Naive B cell (primary cell): ENCODE measurements around the gene SAMD9L. TPM values are rescaled to one million over a fixed set of nuclear protein-coding genes. Genes with fewer than 3 reads are reported as not detected.

Experiments
- ATAC-seq, 2 donors: fragments of 150-1000 bp; cut with Tn5 transposase; 2 replicates each; pipeline ENCODE4 v1.10.0; 2021; ENCODE audit warnings: low read depth in 2 of 2, mild to moderate bottlenecking in 2 of 2, moderate library complexity in 2 of 2
- DNase-seq: peaks from one replicate; pipeline ENCODE4 v3.0.0; 2022
- H3K27ac Mint-ChIP-seq, 6 donors: one replicate each; pipeline ENCODE4 v1.8.0; 2020 to 2022; ENCODE audit warnings: mild to moderate bottlenecking in 6 of 6, mixed read lengths in 6 of 6, moderate library complexity in 5 of 6, inconsistent platforms in 2 of 6
- H3K27me3 Mint-ChIP-seq, 3 donors: one replicate each; pipeline ENCODE4 v1.8.0; 2021 to 2022; ENCODE audit warnings: mixed read lengths in 3 of 3, mild to moderate bottlenecking in 1 of 3
- H3K36me3 Mint-ChIP-seq, 2 donors: one replicate each; pipeline ENCODE4 v1.8.0; 2020 to 2022; ENCODE audit warnings: mixed read lengths in 2 of 2, inconsistent platforms in 1 of 2, mild to moderate bottlenecking in 1 of 2
- H3K4me1 Mint-ChIP-seq, 3 donors: one replicate each; pipeline ENCODE4 v1.8.0; 2020 to 2022; ENCODE audit warnings: mixed read lengths in 3 of 3, inconsistent platforms in 1 of 3, mild to moderate bottlenecking in 1 of 3, moderate library complexity in 1 of 3
- H3K4me3 Mint-ChIP-seq, 8 donors: one replicate each; pipeline ENCODE4 v1.8.0; 2020 to 2022; ENCODE audit warnings: mild to moderate bottlenecking in 8 of 8, mixed read lengths in 8 of 8, moderate library complexity in 8 of 8, inconsistent platforms in 2 of 8
- H3K9me3 Mint-ChIP-seq, 7 donors: one replicate each; pipeline ENCODE4 v1.8.0; 2020 to 2022; ENCODE audit warnings: mixed read lengths in 7 of 7, mild to moderate bottlenecking in 5 of 7, inconsistent platforms in 2 of 7, moderate library complexity in 1 of 7
- polyA plus RNA-seq, 6 donors: library from polyadenylated mRNA; unstranded; fragments of 300-500 nt; fragmentation: Illumina TruSeq; gene quantifications; one replicate each; pipeline ENCODE4 v1.2.3, GENCODE V29; 2021; ENCODE audit warnings: low read depth in 6 of 6

Gene SAMD9L
- polyA plus RNA-seq, 6 donors from 2014 or later: 19.9 to 66.7 (median 53.0) TPM

DNA sequence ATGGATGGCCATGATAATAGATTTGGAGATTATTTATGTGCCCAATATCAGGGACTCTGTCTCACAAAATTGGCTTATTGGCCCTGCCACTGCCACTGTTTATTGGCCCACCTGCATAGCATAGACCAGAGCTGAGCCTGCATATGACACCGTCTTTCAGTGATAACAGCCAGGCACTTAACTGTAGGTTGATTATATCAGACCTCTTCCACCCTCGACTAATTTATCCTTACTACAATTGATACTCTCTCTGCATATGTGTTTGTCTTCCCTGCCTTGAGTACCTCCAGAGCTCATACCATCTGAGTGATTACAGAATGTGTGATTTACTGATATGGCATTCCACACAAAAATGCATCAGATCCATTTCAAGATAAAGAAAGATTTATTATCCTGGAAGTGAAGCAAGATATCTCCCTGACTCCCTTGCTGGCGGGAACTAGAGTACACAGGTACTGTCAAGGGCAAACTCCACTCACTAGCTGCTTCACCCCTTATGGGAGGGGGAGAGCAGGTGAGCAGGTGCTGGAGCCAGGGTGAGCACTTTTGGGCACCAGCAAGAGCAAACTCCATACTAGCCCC lies 13.1 kb upstream of the SAMD9L start:
- DNase-seq (no peak), ATAC-seq (no peak)
- peaks cover 14 to 26% of the 10 kb centered on the region in 2 donors for H3K36me3 Mint-ChIP-seq
- peaks cover 7 to 26% (median 13%) of the 10 kb centered on the region in 7 donors for H3K9me3 Mint-ChIP-seq
- H3K4me3 Mint-ChIP-seq: no peak overlapping the region
- peaks cover 0 to 12% (median 0%) of the 10 kb centered on the region in 3 donors for H3K4me1 Mint-ChIP-seq
- H3K27ac Mint-ChIP-seq: no peak overlapping the region
- H3K27me3 Mint-ChIP-seq: peaks cover 0 to 5% (median 0%) of the 10 kb centered on the region in 3 donors

DNA sequence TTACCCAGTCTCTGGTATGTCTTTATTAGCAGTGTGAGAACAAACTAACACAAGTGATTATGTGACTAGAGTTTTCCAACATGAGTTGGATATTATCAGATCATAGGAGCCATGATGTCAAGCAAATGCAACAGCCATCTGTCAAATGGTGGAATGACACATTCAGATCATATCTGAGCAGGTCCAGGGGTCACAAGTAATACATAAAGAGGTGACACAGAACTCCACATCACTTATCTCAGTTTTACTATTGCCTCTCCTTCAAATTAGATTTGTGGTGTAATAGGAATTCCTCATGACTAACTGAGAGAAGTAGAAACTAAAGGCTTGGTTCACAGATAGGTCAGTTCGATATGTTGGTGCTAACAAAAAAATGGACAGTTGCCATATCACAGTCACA lies 12.2 kb upstream of the SAMD9L start:
- Mint-ChIP-seq H3K27me3 (peaks cover 0 to 5% (median 0%) of the 10 kb centered on the region in 3 donors), H3K9me3 (peaks cover 7 to 26% (median 13%) of the 10 kb centered on the region in 7 donors), H3K4me1 (peaks cover 0 to 6% (median 0%) of the 10 kb centered on the region in 3 donors), H3K36me3 (peaks cover 14 to 26% of the 10 kb centered on the region in 2 donors), H3K4me3 (no peak overlapping the region), H3K27ac (peak overlapping the region in 1 of 6 donors; percentile 78)
- ATAC-seq: no peak
- DNase-seq: no peak

DNA sequence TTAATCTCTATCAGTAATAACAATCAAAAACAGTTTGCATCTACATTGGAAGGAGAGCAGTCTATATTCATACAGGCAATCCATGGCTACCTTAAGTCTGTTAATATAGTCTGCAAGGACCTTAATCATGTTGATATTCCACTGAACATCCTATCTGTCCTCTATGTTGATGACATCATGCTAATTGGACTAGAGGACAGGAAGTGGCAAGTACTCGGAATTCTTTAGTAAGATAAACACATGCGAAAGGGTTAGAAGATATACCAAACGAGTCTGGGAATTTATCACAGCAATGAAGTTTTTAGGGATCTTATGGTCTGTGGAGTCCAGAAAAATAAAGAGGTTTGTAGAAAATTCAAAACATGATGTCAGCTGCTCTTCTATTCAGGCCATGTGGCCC lies 11.3 kb upstream of the SAMD9L start:
- Mint-ChIP-seq H3K27me3 (peaks cover 0 to 5% (median 0%) of the 10 kb centered on the region in 3 donors), H3K4me3 (no peak overlapping the region), H3K4me1 (no peaks in the 10 kb centered on the region), H3K27ac (no peak overlapping the region), H3K9me3 (peaks cover 7 to 26% (median 13%) of the 10 kb centered on the region in 7 donors), H3K36me3 (peaks cover 14 to 26% of the 10 kb centered on the region in 2 donors)
- DNase-seq (no peak), ATAC-seq (no peak)

DNA sequence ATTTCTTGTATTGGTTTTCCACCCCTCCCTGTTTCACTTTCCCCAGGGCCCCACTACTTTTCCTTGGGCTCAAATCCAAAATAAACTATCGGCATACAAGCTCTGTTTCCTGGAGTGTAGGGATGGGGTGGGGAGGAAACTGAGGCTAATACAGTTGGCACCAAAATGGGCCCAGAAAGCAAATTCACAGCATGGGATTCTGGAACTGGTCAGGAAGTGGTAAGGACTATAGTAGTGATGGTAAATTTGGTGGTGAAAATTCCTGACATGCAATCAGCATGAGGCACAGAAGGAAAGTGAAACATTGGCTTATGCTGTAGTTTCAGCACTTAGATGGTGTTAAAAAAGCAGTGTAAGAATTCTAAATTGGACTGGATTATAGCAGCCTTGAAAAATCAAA lies 8.7 kb upstream of the SAMD9L start:
- no peaks in the 10 kb centered on the region for H3K4me1 Mint-ChIP-seq
- DNase-seq (no peak), ATAC-seq (no peak)
- no peak overlapping the region for H3K4me3 Mint-ChIP-seq
- H3K36me3 Mint-ChIP-seq: peaks cover 7 to 14% of the 10 kb centered on the region in 2 donors
- H3K27me3 Mint-ChIP-seq: peaks cover 0 to 5% (median 0%) of the 10 kb centered on the region in 3 donors
- peaks cover 3 to 17% (median 8%) of the 10 kb centered on the region in 7 donors for H3K9me3 Mint-ChIP-seq
- H3K27ac Mint-ChIP-seq: no peak overlapping the region

DNA sequence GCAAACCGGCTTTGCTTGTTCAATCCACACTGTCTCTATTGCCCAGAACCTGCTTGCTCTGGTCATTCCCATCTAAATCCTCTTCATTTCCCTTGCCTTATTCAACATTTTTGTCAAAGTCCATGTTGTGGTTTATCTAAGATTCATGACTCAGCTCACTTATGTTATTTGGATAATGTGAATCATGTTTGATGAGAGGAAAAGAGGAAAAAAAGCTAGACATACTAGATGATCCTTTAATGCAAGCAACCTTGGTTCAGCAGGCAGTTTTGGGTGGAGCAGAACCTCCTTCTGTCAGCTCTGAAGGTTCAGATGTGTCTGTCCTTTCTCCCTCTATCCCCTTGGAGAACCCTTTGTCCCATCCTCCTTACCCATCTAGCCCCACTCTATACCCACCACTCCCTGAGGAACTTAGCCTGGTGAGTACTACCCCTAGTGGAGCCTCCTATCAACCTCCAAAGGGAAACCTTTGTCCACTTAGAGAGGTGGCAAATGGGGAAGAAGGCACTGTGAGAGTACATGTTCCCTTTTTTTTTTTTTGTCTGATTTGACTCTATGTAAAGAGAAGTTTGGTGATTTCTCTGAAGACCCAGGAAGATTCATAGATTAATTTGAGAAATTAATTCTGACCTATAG lies 2.1 kb upstream of the SAMD9L start:
- DNase-seq (no peak), ATAC-seq (peak; percentile 18 to 35)
- Mint-ChIP-seq H3K27ac (peak overlapping the region; percentile 1 to 82 (median 70)), H3K9me3 (peaks cover 0 to 6% (median 0%) of the 10 kb centered on the region in 7 donors), H3K4me1 (peaks cover 42 to 50% (median 43%) of the 10 kb centered on the region in 3 donors), H3K4me3 (peak overlapping the region in 4 of 8 donors; percentile 11 to 17 (median 14)), H3K27me3 (no peaks in the 10 kb centered on the region), H3K36me3 (no peaks in the 10 kb centered on the region)

DNA sequence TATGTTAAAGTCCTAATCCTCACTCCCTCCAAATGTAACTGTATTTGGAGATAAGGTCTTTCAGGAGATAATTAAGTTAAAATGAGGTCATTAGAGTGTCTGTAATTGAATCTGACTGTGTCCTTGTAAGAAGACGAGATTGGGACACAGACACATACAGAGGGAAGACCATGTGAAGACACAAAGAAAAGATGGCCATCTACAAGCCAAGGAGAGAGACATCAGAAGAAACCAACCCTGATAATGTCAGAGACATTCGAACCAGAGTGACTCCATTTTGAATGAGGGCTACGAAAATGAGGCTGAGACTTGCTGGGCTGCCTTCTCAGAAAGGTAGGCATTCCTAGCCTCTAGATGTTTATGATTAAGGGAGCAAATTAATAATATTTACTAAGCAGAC lies 542 bp upstream of the SAMD9L start:
- no peaks in the 10 kb centered on the region for H3K27me3 Mint-ChIP-seq

DNA sequence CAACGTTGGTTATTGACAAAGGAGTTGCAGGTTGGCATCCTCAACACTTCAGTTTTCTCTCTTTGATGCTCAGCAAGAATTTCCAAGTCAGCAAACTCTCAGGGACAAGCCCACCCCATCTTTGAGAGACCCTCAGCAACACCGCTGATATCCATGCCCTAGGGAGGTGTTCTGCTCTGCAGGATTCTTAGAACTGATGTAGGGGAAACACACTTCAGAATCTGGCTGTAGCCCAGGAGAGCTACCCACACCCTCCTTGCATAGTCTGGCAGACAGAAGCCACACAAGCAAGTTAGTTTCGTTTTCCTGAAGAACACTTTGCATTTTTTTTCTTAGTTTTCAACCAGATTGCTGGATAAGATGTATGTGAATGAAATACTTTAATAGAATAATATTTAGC lies 822 bp downstream of the SAMD9L start:
- ATAC-seq: peak; percentile 55 to 62
- Mint-ChIP-seq H3K36me3 (peaks cover 7 to 11% of the 10 kb centered on the region in 2 donors), H3K9me3 (peaks cover 0 to 6% (median 0%) of the 10 kb centered on the region in 7 donors), H3K27ac (peak overlapping the region; percentile 10 to 97 (median 85)), H3K4me3 (peak overlapping the region; percentile 84 to 97 (median 94)), H3K27me3 (no peaks in the 10 kb centered on the region), H3K4me1 (peaks cover 43 to 66% (median 47%) of the 10 kb centered on the region in 3 donors)
- peak; percentile 12 for DNase-seq

More for the DNA sequence above, 542 bp upstream of the SAMD9L start:
- peaks cover 43 to 58% (median 43%) of the 10 kb centered on the region in 3 donors for H3K4me1 Mint-ChIP-seq
- ATAC-seq (no peak), DNase-seq (no peak)
- peaks cover 0 to under 1% of the 10 kb centered on the region in 2 donors for H3K36me3 Mint-ChIP-seq
- H3K27ac Mint-ChIP-seq: peak overlapping the region; percentile 93 to 98 (median 96)
- peaks cover 0 to 6% (median 0%) of the 10 kb centered on the region in 7 donors for H3K9me3 Mint-ChIP-seq
- H3K4me3 Mint-ChIP-seq: peak overlapping the region in 7 of 8 donors; percentile 85 to 97 (median 94)

DNA sequence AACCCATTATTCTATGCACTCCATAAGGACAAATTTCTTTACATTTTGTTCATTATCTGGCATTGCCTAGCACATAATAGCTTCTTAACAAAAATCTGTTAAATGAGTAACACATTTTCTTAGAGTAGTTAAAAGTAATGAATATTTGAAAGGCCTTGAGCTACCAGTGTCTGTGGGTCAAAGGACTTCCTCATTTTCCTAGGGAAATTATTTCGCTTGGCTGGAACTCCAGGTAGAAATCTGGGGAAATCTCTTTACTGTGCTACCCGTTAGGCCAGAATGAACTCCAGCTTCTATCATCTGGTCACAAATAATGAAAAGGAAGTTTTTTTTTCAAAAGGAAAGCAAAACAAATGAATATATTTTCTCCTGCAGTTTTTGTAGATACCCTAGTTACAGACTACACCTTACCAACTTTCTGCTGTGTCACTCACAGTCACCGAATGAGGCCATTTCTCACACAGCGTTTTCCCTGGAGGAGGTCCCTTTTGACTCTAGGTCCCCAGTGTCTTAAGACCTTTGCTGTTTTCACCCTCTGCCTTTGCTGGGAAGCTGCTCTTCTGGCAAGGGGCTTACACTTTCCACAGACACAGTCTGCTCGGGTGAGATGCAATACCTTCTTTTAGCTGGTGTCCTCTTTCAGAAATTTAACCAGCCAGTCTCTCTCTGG lies 1.6 kb downstream of the SAMD9L start:
- no peak for DNase-seq
- no peaks in the 10 kb centered on the region for H3K27me3 Mint-ChIP-seq
- peaks cover 7 to 11% of the 10 kb centered on the region in 2 donors for H3K36me3 Mint-ChIP-seq
- no peak for ATAC-seq
- H3K4me1 Mint-ChIP-seq: peaks cover 43 to 66% (median 47%) of the 10 kb centered on the region in 3 donors
- H3K4me3 Mint-ChIP-seq: peak overlapping the region; percentile 84 to 97 (median 94)
- peak overlapping the region in 3 of 6 donors; percentile 83 to 97 (median 84) for H3K27ac Mint-ChIP-seq
- H3K9me3 Mint-ChIP-seq: peaks cover 0 to 6% (median 0%) of the 10 kb centered on the region in 7 donors

DNA sequence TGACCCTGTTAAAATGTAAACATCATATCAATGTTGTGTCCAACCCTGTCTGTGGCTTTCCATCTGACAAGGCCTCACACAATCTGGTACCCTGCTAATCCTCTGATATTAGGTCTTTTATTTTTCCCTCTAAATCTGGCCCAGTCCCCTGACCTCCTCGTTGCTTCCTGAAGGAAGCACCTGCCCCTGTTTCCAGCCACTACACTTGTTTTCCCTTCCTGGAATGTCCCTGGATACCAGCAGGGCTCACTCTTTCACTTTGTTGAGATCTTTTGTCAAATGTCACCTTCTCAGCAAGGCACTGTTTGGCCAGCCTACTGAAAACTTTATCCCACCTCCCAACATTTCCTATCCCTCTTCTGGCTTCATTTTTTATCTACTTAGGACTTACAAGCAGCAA lies 2.1 kb downstream of the SAMD9L start:
- Mint-ChIP-seq H3K36me3 (peaks cover 7 to 11% of the 10 kb centered on the region in 2 donors), H3K27me3 (no peaks in the 10 kb centered on the region), H3K27ac (peak overlapping the region in 4 of 6 donors; percentile 54 to 84 (median 70)), H3K9me3 (peaks cover 0 to 6% (median 0%) of the 10 kb centered on the region in 7 donors), H3K4me1 (peaks cover 42 to 66% (median 47%) of the 10 kb centered on the region in 3 donors), H3K4me3 (peak overlapping the region; percentile 69 to 97 (median 94))
- ATAC-seq (no peak), DNase-seq (no peak)

DNA sequence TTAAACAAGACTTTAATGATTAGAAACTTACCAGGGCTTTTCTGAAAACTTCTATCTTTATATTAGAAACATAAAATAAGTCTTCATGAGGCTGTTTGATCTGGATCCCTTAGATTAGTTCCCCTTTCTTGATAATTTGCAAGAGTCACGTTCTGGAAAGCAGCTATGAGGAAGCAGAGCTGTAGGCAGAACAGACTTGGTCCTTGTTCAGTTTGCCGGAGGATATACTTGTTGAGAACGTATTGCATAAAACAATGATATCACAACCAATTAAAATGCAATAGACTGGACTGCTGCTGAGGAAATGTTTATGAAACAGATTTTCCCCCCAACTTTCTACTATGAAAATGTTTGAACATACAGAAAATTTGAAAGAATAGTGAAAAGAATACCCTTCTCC lies 2.8 kb downstream of the SAMD9L start:
- Mint-ChIP-seq H3K27ac (peak overlapping the region in 3 of 6 donors; percentile 54 to 88 (median 79)), H3K4me1 (peaks cover 35 to 60% (median 41%) of the 10 kb centered on the region in 3 donors), H3K27me3 (no peaks in the 10 kb centered on the region), H3K9me3 (peaks cover 0 to 6% (median 0%) of the 10 kb centered on the region in 7 donors), H3K4me3 (peak overlapping the region; percentile 69 to 97 (median 94)), H3K36me3 (peaks cover 7 to 11% of the 10 kb centered on the region in 2 donors)
- peak; percentile 68 to 75 for ATAC-seq
- DNase-seq: peak; percentile 12

DNA sequence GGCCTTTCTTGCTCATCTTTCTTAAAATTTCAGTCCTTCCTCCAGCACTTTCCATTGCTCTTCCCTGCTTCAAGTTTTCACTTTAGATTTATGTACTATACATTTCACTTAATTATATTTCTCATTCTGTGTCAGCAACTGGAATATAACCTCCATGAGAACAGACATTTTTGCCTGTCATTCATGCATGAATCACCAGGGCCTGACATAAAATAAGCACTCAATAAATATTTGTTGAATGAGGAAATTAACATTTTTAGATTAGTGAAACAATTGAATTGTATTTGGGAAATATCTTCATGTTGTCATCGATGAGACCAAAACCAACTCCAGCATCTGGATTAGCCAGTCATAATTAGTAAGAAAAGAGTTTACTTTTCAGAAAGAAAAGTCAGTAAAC lies 6.1 kb downstream of the SAMD9L start:
- H3K4me3 Mint-ChIP-seq: no peak overlapping the region
- no peak overlapping the region for H3K27ac Mint-ChIP-seq
- no peak for ATAC-seq
- H3K4me1 Mint-ChIP-seq: peaks cover 16 to 34% (median 23%) of the 10 kb centered on the region in 3 donors
- H3K36me3 Mint-ChIP-seq: peaks cover 13 to 18% of the 10 kb centered on the region in 2 donors
- H3K9me3 Mint-ChIP-seq: peaks cover 0 to 7% (median 5%) of the 10 kb centered on the region in 7 donors
- no peak for DNase-seq
- H3K27me3 Mint-ChIP-seq: no peaks in the 10 kb centered on the region

DNA sequence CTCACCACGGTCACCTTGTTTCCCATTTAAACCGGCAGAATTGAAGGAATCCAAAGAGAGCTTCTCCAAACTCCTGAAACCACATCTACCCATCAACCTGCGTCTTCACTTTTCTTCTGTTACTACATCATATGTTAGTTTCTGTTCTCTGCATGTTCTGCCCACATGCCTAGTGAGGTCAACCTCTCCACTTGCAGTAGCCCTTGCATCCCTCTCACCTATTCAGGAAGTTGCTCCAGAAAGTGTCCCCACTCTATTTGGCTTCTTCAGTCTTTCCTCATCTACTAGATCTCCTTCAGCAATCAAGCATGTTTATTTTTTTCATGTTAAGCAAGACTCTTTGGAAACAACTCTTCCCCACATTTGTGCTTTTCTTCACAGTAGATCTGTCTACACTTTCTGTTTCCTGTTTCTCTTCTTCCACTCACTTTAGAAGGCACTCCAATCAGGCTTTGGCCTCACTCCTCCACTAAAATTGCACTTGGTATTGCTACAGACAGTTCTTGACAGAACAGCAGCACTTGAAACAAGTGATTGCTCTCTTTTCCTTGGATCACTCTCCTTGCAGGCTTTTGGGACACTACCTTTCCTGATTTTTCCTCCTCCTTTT lies 7.5 kb downstream of the SAMD9L start:
- no peak for DNase-seq
- peaks cover 1 to 16% (median 7%) of the 10 kb centered on the region in 7 donors for H3K9me3 Mint-ChIP-seq
- H3K4me3 Mint-ChIP-seq: no peak overlapping the region
- no peak for ATAC-seq
- peaks cover 2 to 20% (median 9%) of the 10 kb centered on the region in 3 donors for H3K4me1 Mint-ChIP-seq
- peaks cover 27 to 32% of the 10 kb centered on the region in 2 donors for H3K36me3 Mint-ChIP-seq
- H3K27me3 Mint-ChIP-seq: no peaks in the 10 kb centered on the region
- H3K27ac Mint-ChIP-seq: no peak overlapping the region

DNA sequence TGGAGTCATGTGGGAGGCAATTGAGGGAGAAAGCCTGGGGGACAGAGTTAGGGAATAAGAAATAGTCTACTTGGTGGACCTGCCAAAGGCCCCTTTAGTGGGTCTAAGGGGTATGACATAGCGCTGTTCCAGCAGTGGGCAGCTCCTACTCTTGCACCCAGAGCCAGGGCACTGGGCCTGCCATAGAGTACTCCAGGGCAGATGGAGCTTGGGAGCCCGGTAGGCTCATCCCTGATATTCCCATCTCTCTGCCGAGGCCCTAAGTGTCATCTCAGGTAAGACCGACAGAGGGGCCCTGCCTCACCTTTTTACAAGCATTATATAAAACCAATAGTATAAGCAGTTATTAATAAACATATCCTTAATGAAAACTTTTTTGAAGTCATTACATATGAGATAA lies 9.6 kb downstream of the SAMD9L start:
- Mint-ChIP-seq H3K27ac (no peak overlapping the region), H3K9me3 (peaks cover 10 to 35% (median 26%) of the 10 kb centered on the region in 7 donors), H3K27me3 (no peaks in the 10 kb centered on the region), H3K4me1 (peaks cover 0 to 8% (median 5%) of the 10 kb centered on the region in 3 donors), H3K36me3 (peaks cover 44 to 47% of the 10 kb centered on the region in 2 donors), H3K4me3 (no peak overlapping the region)
- DNase-seq (no peak), ATAC-seq (no peak)
